ENCODE measurements around the gene YIPF5.

Gene YIPF5

DNA sequence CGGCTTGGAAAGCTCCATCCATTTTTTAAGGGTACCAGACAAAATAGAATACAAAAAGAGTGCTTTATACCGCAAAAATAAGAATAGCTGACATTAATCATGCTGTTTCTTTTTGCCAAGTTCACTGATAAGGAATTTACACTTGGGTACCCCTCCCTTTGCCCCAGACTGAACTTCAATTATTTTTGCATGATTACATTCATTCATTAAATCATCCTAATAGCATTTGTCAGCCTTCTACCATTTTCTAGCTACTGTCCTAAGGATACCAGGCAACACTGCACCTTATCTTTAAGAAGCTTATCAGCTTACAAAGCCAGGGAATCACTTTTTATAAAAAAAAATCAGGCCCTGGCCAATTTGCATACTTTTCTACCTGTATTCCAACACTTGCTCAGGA is 48.4 kb downstream of the YIPF5 start:
- no peak for DNase-seq

DNA sequence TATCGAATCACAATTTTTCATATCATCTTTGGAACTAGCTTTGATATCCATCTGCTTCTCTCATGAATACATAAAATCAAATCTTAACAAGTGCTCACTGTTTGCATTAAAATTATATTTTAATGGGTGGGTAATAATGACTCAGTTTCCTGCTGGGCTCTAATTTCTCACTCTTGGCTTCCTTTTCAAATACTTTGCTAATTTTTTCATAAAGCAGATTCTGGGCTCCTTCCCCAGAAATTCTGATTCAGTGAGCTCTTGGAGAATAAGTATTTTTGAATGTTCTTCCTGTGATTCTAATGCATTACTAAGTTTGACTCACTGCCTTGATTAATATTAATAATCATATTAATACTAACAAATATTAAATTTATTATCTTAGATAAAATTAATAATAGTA is 48.9 kb downstream of the YIPF5 start:
- DNase-seq: no peak

DNA sequence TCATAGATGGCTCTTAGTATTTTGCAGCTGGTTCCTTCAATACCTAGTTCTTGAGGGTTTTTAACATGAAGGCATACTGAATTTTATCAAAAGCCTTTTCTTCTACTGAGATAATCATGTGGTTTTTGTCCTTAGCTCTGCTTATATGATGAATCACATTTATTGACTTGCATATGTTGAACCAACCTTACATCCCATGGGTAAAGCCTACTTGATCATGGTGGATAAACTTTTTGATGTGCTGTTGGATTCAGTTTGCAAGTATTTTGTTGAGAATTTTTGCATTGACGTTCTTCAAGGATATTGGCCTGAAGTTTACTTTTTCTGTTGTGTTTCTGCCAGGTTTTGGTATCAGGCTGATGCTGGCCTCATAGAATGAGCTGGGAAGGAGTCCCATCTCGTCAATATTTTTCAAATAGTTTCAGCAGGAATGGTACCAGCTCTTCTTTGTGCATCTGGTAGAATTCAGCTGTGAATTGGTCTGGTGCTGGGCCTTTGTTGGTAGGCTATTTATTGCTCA is 49.7 kb downstream of the YIPF5 start:
- DNase-seq: no peak

DNA sequence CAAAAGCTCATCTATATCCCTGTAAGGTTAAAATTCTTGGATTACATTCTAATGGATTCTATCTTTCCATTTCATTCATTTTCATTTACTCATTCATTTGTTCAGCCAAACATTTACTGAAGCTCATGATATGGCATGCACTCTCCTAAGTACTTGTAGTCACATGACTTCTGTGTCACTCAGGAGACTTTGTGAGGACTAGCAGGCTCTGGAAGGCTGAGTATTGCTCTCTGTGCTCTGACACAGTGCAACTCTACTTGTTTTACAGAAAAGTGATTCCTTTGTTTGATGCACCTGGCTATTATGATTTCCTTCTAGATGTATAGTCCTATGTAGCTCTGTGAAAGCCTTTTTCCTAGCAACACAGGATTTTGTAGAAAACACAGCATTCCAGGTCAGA is 53.0 kb downstream of the YIPF5 start:
- DNase-seq: no peak

DNA sequence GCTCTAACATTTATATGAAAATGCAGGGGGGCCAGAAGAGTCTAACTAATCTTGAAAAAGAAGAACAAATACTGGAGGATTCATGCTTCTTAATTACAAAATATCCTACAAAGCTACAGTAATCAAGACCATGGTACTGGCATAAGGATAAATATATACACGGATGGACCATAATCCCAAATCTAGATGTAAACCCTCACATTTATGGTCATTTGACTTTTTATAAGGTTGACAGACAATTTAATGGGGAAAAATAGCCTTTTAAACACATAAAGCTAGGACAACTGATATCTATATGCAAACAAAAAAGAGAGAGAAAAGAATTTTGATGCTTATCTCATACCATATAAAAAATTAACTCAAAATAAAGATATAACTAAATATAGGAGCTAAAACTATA is 55.9 kb downstream of the YIPF5 start:
- no peak for DNase-seq

Measured in NCI-H1436 treated with DMSO at 0.1 percent for 48 hours (cell line).